Measurements from ENCODE around the gene AHR.

The AHR gene

DNA sequence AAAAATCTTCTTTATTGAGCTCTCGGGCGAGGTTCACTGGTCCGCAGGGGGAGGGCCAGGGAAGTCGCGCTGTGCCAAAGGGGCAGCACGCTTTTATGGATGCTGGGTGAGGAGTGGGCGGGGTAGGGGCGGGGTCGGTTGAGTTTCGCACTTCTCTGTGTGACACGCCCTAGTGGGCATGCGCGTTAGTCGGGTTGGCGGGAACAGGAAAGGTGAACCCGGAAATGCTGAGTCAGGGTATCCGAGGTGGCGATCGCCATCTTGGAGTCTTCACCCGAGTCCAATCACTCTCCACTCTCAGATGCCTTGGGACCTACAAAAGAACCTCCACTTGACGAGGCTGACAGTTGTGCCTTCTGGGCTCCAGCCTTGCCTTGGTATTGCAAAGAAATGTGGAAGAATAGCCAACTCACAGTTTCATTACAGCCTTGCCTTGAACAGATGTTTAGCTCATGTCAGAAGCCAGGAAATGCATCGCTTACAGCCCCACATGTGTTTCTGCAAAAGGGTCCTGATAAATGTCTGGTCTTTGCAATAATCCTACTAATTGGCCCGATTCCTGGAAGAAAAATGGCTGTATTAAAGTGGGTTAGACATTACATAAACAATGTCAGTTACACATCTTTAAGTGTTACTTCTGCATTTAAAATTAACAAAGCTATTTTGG lies 64.1 kb downstream of the AHR start:
- Histone ChIP-seq H3K4me2 (ENCODE audit: low read length) (no peak overlapping the region), H3K9me3 (ENCODE audit: low read length) (no peaks in the 10 kb centered on the region), H3K4me1 (ENCODE audit: insufficient read depth, low read length, severe bottlenecking) (no peaks in the 10 kb centered on the region), H3K27ac (ENCODE audit: low read depth, low read length, poor library complexity, severe bottlenecking) (no peak overlapping the region), H3K4me3 (ENCODE audit: low read depth, low read length, poor library complexity, severe bottlenecking) (no peak overlapping the region), H4K20me1 (ENCODE audit: insufficient read depth, low read length) (no peaks in the 10 kb centered on the region), H3F3A (ENCODE audit: insufficient read depth, low read length) (no peaks in the 10 kb centered on the region), H3K9ac (ENCODE audit: low read length) (no peak overlapping the region), H3K79me2 (ENCODE audit: insufficient read depth, low read length) (no peaks in the 10 kb centered on the region), H2AFZ (ENCODE audit: low read length) (no peak overlapping the region), H3K27me3 (ENCODE audit: insufficient read depth, low read length) (no peaks in the 10 kb centered on the region), H3K36me3 (ENCODE audit: insufficient read depth, low read length) (no peaks in the 10 kb centered on the region), H3K9me2 (ENCODE audit: low read depth, low read length) (no peaks in the 10 kb centered on the region)
- no peak for TF ChIP-seq EZH2 (IDR thresholded peaks at IDR 0.05; ENCODE audit: borderline replicate concordance, low read length)
- TF ChIP-seq, protein P1, sequence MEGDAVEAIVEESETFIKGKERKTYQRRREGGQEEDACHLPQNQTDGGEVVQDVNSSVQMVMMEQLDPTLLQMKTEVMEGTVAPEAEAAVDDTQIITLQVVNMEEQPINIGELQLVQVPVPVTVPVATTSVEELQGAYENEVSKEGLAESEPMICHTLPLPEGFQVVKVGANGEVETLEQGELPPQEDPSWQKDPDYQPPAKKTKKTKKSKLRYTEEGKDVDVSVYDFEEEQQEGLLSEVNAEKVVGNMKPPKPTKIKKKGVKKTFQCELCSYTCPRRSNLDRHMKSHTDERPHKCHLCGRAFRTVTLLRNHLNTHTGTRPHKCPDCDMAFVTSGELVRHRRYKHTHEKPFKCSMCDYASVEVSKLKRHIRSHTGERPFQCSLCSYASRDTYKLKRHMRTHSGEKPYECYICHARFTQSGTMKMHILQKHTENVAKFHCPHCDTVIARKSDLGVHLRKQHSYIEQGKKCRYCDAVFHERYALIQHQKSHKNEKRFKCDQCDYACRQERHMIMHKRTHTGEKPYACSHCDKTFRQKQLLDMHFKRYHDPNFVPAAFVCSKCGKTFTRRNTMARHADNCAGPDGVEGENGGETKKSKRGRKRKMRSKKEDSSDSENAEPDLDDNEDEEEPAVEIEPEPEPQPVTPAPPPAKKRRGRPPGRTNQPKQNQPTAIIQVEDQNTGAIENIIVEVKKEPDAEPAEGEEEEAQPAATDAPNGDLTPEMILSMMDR (IDR thresholded peaks at IDR 0.05; ENCODE audit: low read length): no peak

DNA sequence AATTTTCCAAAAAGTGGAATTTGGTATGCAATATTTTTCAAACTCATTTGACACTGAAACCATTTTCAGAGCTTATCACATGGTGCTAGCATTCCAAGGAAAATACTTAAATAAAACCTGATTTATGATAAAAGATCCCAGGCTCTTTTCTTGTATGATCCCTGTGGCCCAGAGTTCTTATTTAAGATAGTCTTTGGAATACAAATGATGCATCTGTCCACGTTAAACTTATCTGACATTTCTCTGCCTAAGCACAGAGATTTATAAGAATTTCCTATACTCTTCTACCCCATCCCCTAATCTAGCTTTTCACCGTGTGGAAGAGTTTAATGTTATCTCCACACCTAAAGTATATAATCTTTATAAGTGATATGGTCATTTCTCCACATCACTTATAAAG lies 66.2 kb downstream of the AHR start:
- Histone ChIP-seq H3K4me2 (ENCODE audit: low read length) (no peak overlapping the region), H2AFZ (ENCODE audit: low read length) (no peak overlapping the region), H3K79me2 (ENCODE audit: insufficient read depth, low read length) (no peaks in the 10 kb centered on the region), H3K9ac (ENCODE audit: low read length) (no peak overlapping the region), H3K9me2 (ENCODE audit: low read depth, low read length) (no peaks in the 10 kb centered on the region), H3K36me3 (ENCODE audit: insufficient read depth, low read length) (no peaks in the 10 kb centered on the region), H4K20me1 (ENCODE audit: insufficient read depth, low read length) (no peaks in the 10 kb centered on the region), H3K4me1 (ENCODE audit: insufficient read depth, low read length, severe bottlenecking) (no peaks in the 10 kb centered on the region), H3K27ac (ENCODE audit: low read depth, low read length, poor library complexity, severe bottlenecking) (no peak overlapping the region), H3K9me3 (ENCODE audit: low read length) (no peaks in the 10 kb centered on the region), H3K27me3 (ENCODE audit: insufficient read depth, low read length) (no peaks in the 10 kb centered on the region), H3F3A (ENCODE audit: insufficient read depth, low read length) (no peaks in the 10 kb centered on the region), H3K4me3 (ENCODE audit: low read depth, low read length, poor library complexity, severe bottlenecking) (no peak overlapping the region)
- TF ChIP-seq, protein P1 (IDR thresholded peaks at IDR 0.05; ENCODE audit: low read length): no peak
- no peak for TF ChIP-seq EZH2 (IDR thresholded peaks at IDR 0.05; ENCODE audit: borderline replicate concordance, low read length)

DNA sequence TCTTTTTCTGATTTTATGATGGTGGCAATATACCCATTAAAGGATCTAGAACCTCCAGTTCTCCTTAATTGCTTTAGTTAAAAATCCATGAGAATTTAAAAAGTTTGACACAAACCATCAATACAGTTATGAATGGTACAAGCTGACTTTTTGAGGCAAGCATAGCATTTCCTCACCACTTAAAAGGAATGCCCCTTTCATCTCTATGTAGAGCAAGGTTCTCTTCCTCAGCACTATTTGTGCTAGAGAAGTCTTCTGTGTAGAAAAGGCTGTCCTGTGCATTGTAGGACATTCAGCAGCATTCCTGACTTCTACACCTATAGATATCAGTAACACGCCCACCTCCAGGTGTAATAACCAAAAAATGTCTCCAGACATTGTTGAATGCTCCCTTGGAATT lies 67.3 kb downstream of the AHR start:
- H2AFZ ChIP-seq (ENCODE audit: low read length): no peak overlapping the region
- no peaks in the 10 kb centered on the region for H3K36me3 ChIP-seq (ENCODE audit: insufficient read depth, low read length)
- H3K79me2 ChIP-seq (ENCODE audit: insufficient read depth, low read length): no peaks in the 10 kb centered on the region
- H3K27ac ChIP-seq (ENCODE audit: low read depth, low read length, poor library complexity, severe bottlenecking): no peak overlapping the region
- no peaks in the 10 kb centered on the region for H3K4me1 ChIP-seq (ENCODE audit: insufficient read depth, low read length, severe bottlenecking)
- no peaks in the 10 kb centered on the region for H3K9me3 ChIP-seq (ENCODE audit: low read length)
- H3K4me2 ChIP-seq (ENCODE audit: low read length): no peak overlapping the region
- no peak overlapping the region for H3K4me3 ChIP-seq (ENCODE audit: low read depth, low read length, poor library complexity, severe bottlenecking)
- H3K9me2 ChIP-seq (ENCODE audit: low read depth, low read length): no peaks in the 10 kb centered on the region
- H3K9ac ChIP-seq (ENCODE audit: low read length): no peak overlapping the region
- TF ChIP-seq, protein P1 (IDR thresholded peaks at IDR 0.05; ENCODE audit: low read length): no peak
- no peak for TF ChIP-seq EZH2 (IDR thresholded peaks at IDR 0.05; ENCODE audit: borderline replicate concordance, low read length)
- no peaks in the 10 kb centered on the region for H4K20me1 ChIP-seq (ENCODE audit: insufficient read depth, low read length)
- H3F3A ChIP-seq (ENCODE audit: insufficient read depth, low read length): no peaks in the 10 kb centered on the region
- H3K27me3 ChIP-seq (ENCODE audit: insufficient read depth, low read length): no peaks in the 10 kb centered on the region

Measured in OCI-LY1 (cell line).